Ovary (tissue), 9 donors: ENCODE data around the gene SMTNL1. TPM values are rescaled to one million over a fixed set of nuclear protein-coding genes. Genes with fewer than 3 reads are reported as not detected.

Experiments used
- DNase-seq, 5 donors: peaks; one replicate each; pipeline ENCODE4 v3.0.0-alpha.2; 2019 to 2020
- H3K27ac ChIP-seq, 2 donors: fragments of 200-600 bp; one replicate each; pipeline versions ENCODE4 v1.5.1 to v1.8.0; 2019 to 2022
- H3K27me3 ChIP-seq: fragments of 200-600 bp; one replicate; pipeline ENCODE4 v1.8.0; 2022
- H3K36me3 ChIP-seq: fragments of 200-600 bp; sonication (generic); one replicate; pipeline ENCODE4 v1.5.1; 2019
- H3K4me1 ChIP-seq: one replicate; pipeline ENCODE4 v1.8.1; 2013; ENCODE audit warnings: mild to moderate bottlenecking, moderate library complexity; ENCODE audit not compliant: insufficient read depth
- H3K4me3 ChIP-seq: fragments of 200-600 bp; sonication (generic); one replicate; pipeline ENCODE4 v1.5.1; 2017
- H3K9me3 ChIP-seq, 2 donors: fragments of 200-600 bp in 1 of 2; sonication (generic) in 1 of 2; one replicate each; pipeline versions ENCODE4 v1.5.1 to v1.8.1; 2013 to 2019; ENCODE audit warnings: mild to moderate bottlenecking in 1 of 2, moderate library complexity in 1 of 2
- EP300 ChIP-seq: sonication (generic); formaldehyde crosslinking; IDR thresholded peaks from one replicate; pipeline ENCODE4 v1.6.1; 2017; ENCODE audit warnings: antibody characterized with exemption
- POLR2A ChIP-seq: fragments of 450-650 bp; IDR thresholded peaks from one replicate; pipeline ENCODE4 v1.6.1; 2017; ENCODE audit warnings: antibody characterized with exemption, mild to moderate bottlenecking, moderate library complexity
- WGBS, 3 donors: extraction: QIAGEN DNeasy Blood & Tissue Kit in 1 of 3; methylation state at CpG; one replicate each; pipeline versions ENCODE4 v1.1.5 to v1.1.7; 2013 to 2017; 5-methylcytosine and 5-hydroxymethylcytosine counted together
- intact Hi-C, 4 donors: fragments of 100-400 bp; cut with DNase I; formaldehyde crosslinking; loops; one replicate each; pipeline versions ENCODE4 v1.11.0 to v1.15.1; 2022 to 2023
- polyA plus RNA-seq, 2 donors: library from polyadenylated mRNA; stranded (reverse); fragments of 200-250 nt in 1 of 2; fragments of 350-450 nt in 1 of 2; fragmentation: Illumina TruSeq in 1 of 2; extraction: RNeasy Lipid Tissue Mini Kit (QIAGEN cat#74804) in 1 of 2; gene quantifications; one replicate each; pipeline ENCODE4 v1.2.3, GENCODE V29; 2013 to 2014
- total RNA-seq, 7 donors: library from RNA; depleted of rRNA in 2 of 7; stranded (reverse); fragments of >200 nt in 2 of 7; fragmentation: NEBNext Ultra II Directional in 3 of 7; extraction: Animal tissue kit (Norgen Biotek cat#: 25700) in 3 of 7; gene quantifications; one replicate each; pipeline versions ENCODE4 v1.1.0 to v1.2.4, GENCODE V29; 2016 to 2023
- TF ChIP-seq, protein P1 (sequence below), 3 donors: fragments of 450-650 bp in 2 of 3; fragments of 200-600 bp in 1 of 3; IDR thresholded peaks; one replicate each; pipeline versions ENCODE4 v1.5.1 to v1.8.0; 2016 to 2022; ENCODE audit warnings: antibody characterized with exemption in 3 of 3, mild to moderate bottlenecking in 1 of 3
- donor health status: DM: no; HTN: no; CAD: no; lungs with moderate emphysema.
- donor health status: DM: no; HTN: no; CAD: no.
- donor health status: Bipolar disorder and iron deficiency.
- donor health status: DM: yes; HTN: yes; CAD: no.
- donor health status: DM: no; HTN: no; CAD: no.
- donor health status: DM: yes; HTN: yes; CAD: no.

Gene SMTNL1
- total and polyA plus RNA-seq, 9 donors: not detected

GRCh38 chr11:57584341-57584740, 46.9 kb downstream of the SMTNL1 start:
- Histone ChIP-seq H3K27me3 (no peaks in the 10 kb centered on the region), H3K36me3 (no peaks in the 10 kb centered on the region), H3K27ac (no peak overlapping the region), H3K4me1 (no peaks in the 10 kb centered on the region), H3K9me3 (no peaks in the 10 kb centered on the region), H3K4me3 (no peak overlapping the region)
- DNase-seq: no peak
- intact Hi-C loops: no loop called here
- TF ChIP-seq, protein P1, sequence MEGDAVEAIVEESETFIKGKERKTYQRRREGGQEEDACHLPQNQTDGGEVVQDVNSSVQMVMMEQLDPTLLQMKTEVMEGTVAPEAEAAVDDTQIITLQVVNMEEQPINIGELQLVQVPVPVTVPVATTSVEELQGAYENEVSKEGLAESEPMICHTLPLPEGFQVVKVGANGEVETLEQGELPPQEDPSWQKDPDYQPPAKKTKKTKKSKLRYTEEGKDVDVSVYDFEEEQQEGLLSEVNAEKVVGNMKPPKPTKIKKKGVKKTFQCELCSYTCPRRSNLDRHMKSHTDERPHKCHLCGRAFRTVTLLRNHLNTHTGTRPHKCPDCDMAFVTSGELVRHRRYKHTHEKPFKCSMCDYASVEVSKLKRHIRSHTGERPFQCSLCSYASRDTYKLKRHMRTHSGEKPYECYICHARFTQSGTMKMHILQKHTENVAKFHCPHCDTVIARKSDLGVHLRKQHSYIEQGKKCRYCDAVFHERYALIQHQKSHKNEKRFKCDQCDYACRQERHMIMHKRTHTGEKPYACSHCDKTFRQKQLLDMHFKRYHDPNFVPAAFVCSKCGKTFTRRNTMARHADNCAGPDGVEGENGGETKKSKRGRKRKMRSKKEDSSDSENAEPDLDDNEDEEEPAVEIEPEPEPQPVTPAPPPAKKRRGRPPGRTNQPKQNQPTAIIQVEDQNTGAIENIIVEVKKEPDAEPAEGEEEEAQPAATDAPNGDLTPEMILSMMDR (IDR thresholded peaks at IDR 0.05): no peak
- no peak for TF ChIP-seq POLR2A
- TF ChIP-seq EP300: no peak
- 85 to 89% (median 86%) methylated on average over 9 of the region's 9 CpGs for WGBS, 3 donors

DNA sequence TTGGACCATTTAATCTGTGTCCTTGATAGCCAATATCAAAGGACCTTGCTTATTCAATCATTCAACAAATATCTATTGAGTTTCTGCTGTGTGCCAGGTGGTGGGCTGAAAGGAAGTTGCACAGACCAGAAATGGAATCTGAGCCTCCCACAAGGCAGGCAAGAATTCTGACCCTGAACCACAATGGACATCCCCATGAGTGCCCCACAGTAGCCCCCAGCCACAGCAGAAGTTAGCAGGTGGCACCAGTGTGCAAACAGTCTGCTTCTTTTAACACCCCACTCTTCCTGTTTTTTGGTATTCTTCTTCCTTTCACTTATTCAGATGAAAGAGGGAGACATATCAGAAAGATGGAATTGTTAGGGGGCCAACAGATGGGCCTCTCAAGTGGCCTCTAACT, 47.9 kb downstream of the SMTNL1 start:
- intact Hi-C loops: no loop called here
- no peaks in the 10 kb centered on the region for H3K9me3 ChIP-seq
- no peaks in the 10 kb centered on the region for H3K4me1 ChIP-seq
- no peaks in the 10 kb centered on the region for H3K36me3 ChIP-seq
- H3K27ac ChIP-seq: no peak overlapping the region
- no peak for TF ChIP-seq POLR2A
- TF ChIP-seq, protein P1 (IDR thresholded peaks at IDR 0.05): no peak
- no peak for TF ChIP-seq EP300
- H3K27me3 ChIP-seq: no peaks in the 10 kb centered on the region
- H3K4me3 ChIP-seq: no peak overlapping the region
- no peak for DNase-seq

DNA sequence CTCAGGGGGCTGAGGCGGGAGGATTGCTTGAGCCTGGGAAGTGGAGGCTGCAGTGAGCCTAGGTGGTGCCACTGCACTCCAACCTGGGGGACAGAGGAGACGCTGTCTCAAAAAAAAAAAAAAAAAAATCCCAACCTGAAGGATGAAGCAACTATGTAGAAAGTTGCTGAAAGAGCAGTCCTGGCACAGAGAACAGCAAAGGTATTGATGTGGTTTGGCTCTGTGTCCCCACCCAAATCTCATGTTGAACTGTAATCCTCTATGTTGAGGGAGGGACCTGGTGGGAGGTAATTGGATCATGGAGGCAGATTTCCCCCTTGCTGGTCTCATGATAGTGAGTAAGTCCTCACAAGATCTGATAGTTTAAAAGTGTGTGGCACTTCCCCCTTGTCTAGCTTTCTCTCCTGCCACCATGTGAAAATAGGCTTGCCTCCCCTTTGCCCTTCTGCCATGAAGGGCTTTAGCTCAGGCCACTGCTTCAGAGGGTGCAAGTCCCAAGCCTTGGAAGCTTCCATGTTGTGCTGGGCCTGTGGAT, 49.4 kb downstream of the SMTNL1 start:
- TF ChIP-seq POLR2A (no peak), EP300 (no peak)
- TF ChIP-seq, protein P1 (IDR thresholded peaks at IDR 0.05): no peak
- WGBS, 3 donors: 48 to 50% (median 50%) methylated on average over 2 of the region's 2 CpGs
- no peaks in the 10 kb centered on the region for H3K4me1 ChIP-seq
- no peak overlapping the region for H3K27ac ChIP-seq
- H3K4me3 ChIP-seq: no peak overlapping the region
- no peaks in the 10 kb centered on the region for H3K9me3 ChIP-seq
- no peaks in the 10 kb centered on the region for H3K27me3 ChIP-seq
- no peaks in the 10 kb centered on the region for H3K36me3 ChIP-seq
- intact Hi-C loops: no loop called here
- DNase-seq: no peak

- no peak for TF ChIP-seq POLR2A
- TF ChIP-seq, protein P1 (IDR thresholded peaks at IDR 0.05): no peak
- no peak for TF ChIP-seq EP300
- Histone ChIP-seq H3K36me3 (no peaks in the 10 kb centered on the region), H3K9me3 (no peaks in the 10 kb centered on the region), H3K4me3 (no peak overlapping the region), H3K4me1 (no peaks in the 10 kb centered on the region), H3K27ac (no peak overlapping the region), H3K27me3 (no peaks in the 10 kb centered on the region)
- no peak for DNase-seq
- 90 to 94% (median 92%) methylated on average over 3 of the region's 3 CpGs for WGBS, 3 donors
- intact Hi-C loops: no loop called here
These were observed 50.8 kb downstream of the SMTNL1 start for GRCh38 chr11:57588046-57588710.
